Measurements from ENCODE around the gene PLK3.

PLK3 gene

DNA sequence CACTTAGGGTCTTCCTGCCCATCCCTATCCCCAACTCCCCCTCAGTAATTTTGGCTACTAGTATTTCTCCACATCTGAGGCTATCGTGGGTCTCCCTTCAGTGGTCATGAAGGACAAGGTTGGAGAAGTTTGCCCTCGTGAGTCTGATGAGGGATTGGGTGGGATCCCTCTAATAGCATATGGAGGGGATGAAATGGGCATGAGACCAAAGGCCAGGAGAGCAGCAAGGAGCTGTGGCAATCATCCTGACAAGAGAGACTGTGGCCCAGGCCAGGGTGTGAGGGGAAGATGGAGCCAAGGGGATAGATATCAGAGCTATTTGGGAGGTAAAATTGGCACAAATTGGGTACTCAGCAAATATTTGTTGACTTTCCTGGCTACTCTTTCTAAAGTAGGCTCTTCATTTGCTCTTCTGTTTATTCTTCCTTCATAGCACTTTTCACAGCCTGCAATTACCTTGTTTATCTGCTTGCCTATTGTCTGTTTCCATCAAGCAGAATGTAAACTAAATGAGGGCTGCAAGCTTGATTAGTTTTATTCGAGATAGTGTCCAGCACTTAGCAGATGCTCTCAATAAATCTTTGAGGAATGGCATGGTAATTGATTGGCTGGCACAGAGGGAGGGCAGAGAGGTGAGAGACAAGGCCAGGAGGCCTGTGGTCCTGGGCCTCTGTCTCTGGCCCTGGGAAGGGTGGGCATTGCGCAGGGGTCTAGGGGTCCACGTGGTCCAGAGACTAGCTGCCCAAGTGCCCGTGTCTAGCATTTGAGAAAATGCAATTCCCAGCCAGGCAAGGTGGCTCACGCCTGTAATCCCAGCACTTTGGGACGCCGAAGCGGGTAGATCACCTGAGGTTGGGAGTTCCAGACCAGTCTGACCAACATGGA is 1.5 kb upstream of the PLK3 start:
- TF ChIP-seq, protein P1, sequence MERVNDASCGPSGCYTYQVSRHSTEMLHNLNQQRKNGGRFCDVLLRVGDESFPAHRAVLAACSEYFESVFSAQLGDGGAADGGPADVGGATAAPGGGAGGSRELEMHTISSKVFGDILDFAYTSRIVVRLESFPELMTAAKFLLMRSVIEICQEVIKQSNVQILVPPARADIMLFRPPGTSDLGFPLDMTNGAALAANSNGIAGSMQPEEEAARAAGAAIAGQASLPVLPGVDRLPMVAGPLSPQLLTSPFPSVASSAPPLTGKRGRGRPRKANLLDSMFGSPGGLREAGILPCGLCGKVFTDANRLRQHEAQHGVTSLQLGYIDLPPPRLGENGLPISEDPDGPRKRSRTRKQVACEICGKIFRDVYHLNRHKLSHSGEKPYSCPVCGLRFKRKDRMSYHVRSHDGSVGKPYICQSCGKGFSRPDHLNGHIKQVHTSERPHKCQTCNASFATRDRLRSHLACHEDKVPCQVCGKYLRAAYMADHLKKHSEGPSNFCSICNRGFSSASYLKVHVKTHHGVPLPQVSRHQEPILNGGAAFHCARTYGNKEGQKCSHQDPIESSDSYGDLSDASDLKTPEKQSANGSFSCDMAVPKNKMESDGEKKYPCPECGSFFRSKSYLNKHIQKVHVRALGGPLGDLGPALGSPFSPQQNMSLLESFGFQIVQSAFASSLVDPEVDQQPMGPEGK (CRISPR knock-in tag; IDR thresholded peaks at IDR 0.05; ENCODE audit: borderline replicate concordance): no peak
- TF ChIP-seq ARNTL (CRISPR knock-in tag; IDR thresholded peaks at IDR 0.05; ENCODE audit: borderline replicate concordance, low read depth): no peak
- TF ChIP-seq ZFP30 (CRISPR knock-in tag; IDR thresholded peaks at IDR 0.05): no peak
- TF ChIP-seq ZFP3 (CRISPR knock-in tag; IDR thresholded peaks at IDR 0.05): no peak
- TF ChIP-seq TCF4 (CRISPR knock-in tag; IDR thresholded peaks at IDR 0.05; ENCODE audit: borderline replicate concordance): no peak
- TF ChIP-seq BACH2 (CRISPR knock-in tag; IDR thresholded peaks at IDR 0.05; ENCODE audit: borderline replicate concordance): no peak
- no peak for TF ChIP-seq ESRRG (CRISPR knock-in tag; IDR thresholded peaks at IDR 0.05)
- TF ChIP-seq TOX (CRISPR knock-in tag; IDR thresholded peaks at IDR 0.05; ENCODE audit: borderline replicate concordance): no peak
- no peak for TF ChIP-seq CSDC2 (CRISPR knock-in tag; IDR thresholded peaks at IDR 0.05)
- no peak for ATAC-seq

DNA sequence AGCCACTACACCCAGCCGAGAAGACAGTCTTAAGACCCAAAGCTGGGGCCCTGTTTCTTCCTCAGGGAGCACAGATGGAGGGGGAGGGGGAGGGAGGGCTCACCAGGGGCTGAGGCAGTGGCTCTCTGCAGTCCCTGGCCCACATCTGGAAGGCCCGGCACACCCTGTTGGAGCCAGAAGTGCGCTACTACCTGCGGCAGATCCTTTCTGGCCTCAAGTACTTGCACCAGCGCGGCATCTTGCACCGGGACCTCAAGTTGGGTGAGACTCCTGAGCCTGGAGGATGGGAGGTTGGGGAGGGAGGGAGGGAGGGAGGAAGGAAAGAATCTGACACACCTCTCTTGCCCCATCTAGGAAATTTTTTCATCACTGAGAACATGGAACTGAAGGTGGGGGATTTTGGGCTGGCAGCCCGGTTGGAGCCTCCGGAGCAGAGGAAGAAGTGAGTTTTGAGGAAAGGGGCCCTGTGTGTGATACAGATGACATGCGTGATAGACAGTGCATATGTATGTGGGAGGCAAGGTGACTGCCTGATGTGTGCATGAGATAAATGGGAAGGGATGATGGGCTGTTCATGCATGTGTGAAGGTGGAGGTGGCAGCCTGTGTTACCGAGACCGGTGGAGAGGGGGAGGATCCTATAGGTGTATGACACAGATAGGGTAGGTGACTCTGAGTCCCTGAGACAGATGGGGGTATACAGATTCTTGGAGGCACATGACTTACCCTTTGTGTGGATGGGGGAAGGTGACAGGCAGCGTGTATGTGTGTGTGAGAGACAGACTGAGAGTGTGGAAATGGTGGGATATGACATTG is 1.5 kb downstream of the PLK3 start:
- no peak for ATAC-seq
- no peak for TF ChIP-seq ZNF70 (CRISPR knock-in tag; IDR thresholded peaks at IDR 0.05)
- TF ChIP-seq CSDC2 (CRISPR knock-in tag; IDR thresholded peaks at IDR 0.05): no peak
- TF ChIP-seq, protein P2, sequence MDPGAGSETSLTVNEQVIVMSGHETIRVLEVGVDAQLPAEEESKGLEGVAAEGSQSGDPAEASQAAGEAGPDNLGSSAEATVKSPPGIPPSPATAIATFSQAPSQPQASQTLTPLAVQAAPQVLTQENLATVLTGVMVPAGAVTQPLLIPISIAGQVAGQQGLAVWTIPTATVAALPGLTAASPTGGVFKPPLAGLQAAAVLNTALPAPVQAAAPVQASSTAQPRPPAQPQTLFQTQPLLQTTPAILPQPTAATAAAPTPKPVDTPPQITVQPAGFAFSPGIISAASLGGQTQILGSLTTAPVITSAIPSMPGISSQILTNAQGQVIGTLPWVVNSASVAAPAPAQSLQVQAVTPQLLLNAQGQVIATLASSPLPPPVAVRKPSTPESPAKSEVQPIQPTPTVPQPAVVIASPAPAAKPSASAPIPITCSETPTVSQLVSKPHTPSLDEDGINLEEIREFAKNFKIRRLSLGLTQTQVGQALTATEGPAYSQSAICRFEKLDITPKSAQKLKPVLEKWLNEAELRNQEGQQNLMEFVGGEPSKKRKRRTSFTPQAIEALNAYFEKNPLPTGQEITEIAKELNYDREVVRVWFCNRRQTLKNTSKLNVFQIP (CRISPR knock-in tag; IDR thresholded peaks at IDR 0.05; ENCODE audit: borderline replicate concordance, low read depth): no peak
- TF ChIP-seq ARNTL (CRISPR knock-in tag; IDR thresholded peaks at IDR 0.05; ENCODE audit: borderline replicate concordance, low read depth): no peak
- TF ChIP-seq TOX (CRISPR knock-in tag; IDR thresholded peaks at IDR 0.05; ENCODE audit: borderline replicate concordance): no peak
- TF ChIP-seq ZNF565 (CRISPR knock-in tag; conservative IDR thresholded peaks at IDR 0.05; ENCODE audit: low read depth): no peak
- no peak for TF ChIP-seq PPARA (CRISPR knock-in tag; IDR thresholded peaks at IDR 0.05; ENCODE audit: borderline replicate concordance)
- no peak for TF ChIP-seq ISL1 (CRISPR knock-in tag; IDR thresholded peaks at IDR 0.05)
- TF ChIP-seq, protein P3, sequence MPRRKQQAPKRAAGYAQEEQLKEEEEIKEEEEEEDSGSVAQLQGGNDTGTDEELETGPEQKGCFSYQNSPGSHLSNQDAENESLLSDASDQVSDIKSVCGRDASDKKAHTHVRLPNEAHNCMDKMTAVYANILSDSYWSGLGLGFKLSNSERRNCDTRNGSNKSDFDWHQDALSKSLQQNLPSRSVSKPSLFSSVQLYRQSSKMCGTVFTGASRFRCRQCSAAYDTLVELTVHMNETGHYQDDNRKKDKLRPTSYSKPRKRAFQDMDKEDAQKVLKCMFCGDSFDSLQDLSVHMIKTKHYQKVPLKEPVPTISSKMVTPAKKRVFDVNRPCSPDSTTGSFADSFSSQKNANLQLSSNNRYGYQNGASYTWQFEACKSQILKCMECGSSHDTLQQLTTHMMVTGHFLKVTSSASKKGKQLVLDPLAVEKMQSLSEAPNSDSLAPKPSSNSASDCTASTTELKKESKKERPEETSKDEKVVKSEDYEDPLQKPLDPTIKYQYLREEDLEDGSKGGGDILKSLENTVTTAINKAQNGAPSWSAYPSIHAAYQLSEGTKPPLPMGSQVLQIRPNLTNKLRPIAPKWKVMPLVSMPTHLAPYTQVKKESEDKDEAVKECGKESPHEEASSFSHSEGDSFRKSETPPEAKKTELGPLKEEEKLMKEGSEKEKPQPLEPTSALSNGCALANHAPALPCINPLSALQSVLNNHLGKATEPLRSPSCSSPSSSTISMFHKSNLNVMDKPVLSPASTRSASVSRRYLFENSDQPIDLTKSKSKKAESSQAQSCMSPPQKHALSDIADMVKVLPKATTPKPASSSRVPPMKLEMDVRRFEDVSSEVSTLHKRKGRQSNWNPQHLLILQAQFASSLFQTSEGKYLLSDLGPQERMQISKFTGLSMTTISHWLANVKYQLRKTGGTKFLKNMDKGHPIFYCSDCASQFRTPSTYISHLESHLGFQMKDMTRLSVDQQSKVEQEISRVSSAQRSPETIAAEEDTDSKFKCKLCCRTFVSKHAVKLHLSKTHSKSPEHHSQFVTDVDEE (CRISPR knock-in tag; IDR thresholded peaks at IDR 0.05): no peak
- TF ChIP-seq ESRRG (CRISPR knock-in tag; IDR thresholded peaks at IDR 0.05): no peak

DNA sequence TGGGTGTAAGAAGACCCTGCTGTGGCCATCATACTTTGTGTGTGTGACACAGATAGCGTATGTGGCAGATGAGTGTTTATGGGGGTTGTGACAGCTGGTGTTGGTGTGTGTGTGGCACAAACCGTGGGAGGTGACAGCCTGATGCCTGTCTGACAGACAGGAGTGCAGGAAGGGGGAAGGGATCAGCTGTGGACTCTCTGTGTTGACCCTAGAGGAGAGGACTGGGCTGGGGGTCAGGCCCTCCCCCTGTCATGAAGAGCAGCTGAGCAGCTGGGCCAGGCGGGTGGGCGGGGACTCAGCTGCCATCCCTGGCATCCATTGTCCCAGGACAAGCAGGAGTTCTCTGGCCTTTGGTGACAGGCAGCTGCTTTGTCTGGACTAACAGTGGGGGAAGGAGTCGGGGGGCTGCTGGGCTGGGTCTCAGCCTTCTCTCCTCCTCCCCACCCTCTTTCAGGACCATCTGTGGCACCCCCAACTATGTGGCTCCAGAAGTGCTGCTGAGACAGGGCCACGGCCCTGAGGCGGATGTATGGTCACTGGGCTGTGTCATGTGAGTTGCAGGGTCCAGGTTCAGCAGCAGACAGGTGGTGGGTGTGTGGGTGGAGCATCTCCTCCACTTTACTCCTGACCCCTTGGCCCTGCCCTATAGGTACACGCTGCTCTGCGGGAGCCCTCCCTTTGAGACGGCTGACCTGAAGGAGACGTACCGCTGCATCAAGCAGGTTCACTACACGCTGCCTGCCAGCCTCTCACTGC is 2.3 kb downstream of the PLK3 start:
- no peak for ATAC-seq
- no peak for TF ChIP-seq PPARA (CRISPR knock-in tag; IDR thresholded peaks at IDR 0.05; ENCODE audit: borderline replicate concordance)
- TF ChIP-seq, protein P1 (CRISPR knock-in tag; IDR thresholded peaks at IDR 0.05; ENCODE audit: borderline replicate concordance): no peak
- TF ChIP-seq TCF4 (CRISPR knock-in tag; IDR thresholded peaks at IDR 0.05; ENCODE audit: borderline replicate concordance): no peak

DNA sequence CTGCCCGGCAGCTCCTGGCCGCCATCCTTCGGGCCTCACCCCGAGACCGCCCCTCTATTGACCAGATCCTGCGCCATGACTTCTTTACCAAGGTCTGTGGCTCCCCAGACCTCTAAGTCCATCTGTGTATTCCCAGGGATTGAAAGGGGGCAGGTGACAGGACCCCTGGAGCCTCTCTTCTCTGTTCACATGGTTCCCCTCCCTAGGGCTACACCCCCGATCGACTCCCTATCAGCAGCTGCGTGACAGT is 2.8 kb downstream of the PLK3 start:
- no peak for TF ChIP-seq ISL1 (CRISPR knock-in tag; IDR thresholded peaks at IDR 0.05)
- TF ChIP-seq, protein P4, sequence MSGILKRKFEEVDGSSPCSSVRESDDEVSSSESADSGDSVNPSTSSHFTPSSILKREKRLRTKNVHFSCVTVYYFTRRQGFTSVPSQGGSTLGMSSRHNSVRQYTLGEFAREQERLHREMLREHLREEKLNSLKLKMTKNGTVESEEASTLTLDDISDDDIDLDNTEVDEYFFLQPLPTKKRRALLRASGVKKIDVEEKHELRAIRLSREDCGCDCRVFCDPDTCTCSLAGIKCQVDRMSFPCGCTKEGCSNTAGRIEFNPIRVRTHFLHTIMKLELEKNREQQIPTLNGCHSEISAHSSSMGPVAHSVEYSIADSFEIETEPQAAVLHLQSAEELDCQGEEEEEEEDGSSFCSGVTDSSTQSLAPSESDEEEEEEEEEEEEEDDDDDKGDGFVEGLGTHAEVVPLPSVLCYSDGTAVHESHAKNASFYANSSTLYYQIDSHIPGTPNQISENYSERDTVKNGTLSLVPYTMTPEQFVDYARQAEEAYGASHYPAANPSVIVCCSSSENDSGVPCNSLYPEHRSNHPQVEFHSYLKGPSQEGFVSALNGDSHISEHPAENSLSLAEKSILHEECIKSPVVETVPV (CRISPR knock-in tag; IDR thresholded peaks at IDR 0.05): no peak
- no peak for TF ChIP-seq RARB (CRISPR knock-in tag; IDR thresholded peaks at IDR 0.05)
- no peak for ATAC-seq
